HG02759 (cell line): Measurements from ENCODE around the gene ME3.

ENCODE experiments used
- ATAC-seq: cut with Tn5 transposase; IDR thresholded peaks from one replicate; pipeline ENCODE4 v1.9.1; 2021; ENCODE audit warnings: mild to moderate bottlenecking, moderate library complexity; ENCODE audit not compliant: unreplicated experiment

Gene ME3

GRCh38 chr11:86469491-86470388 lies 202.7 kb downstream of the ME3 start:
- no peak for ATAC-seq

GRCh38 chr11:86468169-86468568 lies 204.2 kb downstream of the ME3 start:
- ATAC-seq: no peak

GRCh38 chr11:86464509-86465221 lies 207.8 kb downstream of the ME3 start:
- no peak for ATAC-seq

GRCh38 chr11:86463955-86464354 lies 208.5 kb downstream of the ME3 start:
- no peak for ATAC-seq

GRCh38 chr11:86463120-86463519 lies 209.3 kb downstream of the ME3 start:
- no peak for ATAC-seq

GRCh38 chr11:86461892-86462291 lies 210.5 kb downstream of the ME3 start:
- ATAC-seq: no peak

GRCh38 chr11:86460461-86461385 lies 211.7 kb downstream of the ME3 start:
- ATAC-seq: no peak

GRCh38 chr11:86459682-86460460 lies 212.5 kb downstream of the ME3 start:
- ATAC-seq: no peak

- no peak for ATAC-seq
Measured at GRCh38 chr11:86459002-86459385, 213.4 kb downstream of the ME3 start.

- ATAC-seq: no peak
Measured at GRCh38 chr11:86458294-86459001, 214.0 kb downstream of the ME3 start.

- ATAC-seq: peak; percentile 86
Measured at GRCh38 chr11:86456075-86456939, 216.1 kb downstream of the ME3 start.

- ATAC-seq: no peak
Measured at GRCh38 chr11:86453290-86454030, 219.0 kb downstream of the ME3 start.

- no peak for ATAC-seq
Measured at GRCh38 chr11:86449993-86450629, 222.3 kb downstream of the ME3 start.

GRCh38 chr11:86447763-86448480 lies 224.5 kb downstream of the ME3 start:
- ATAC-seq: no peak

- ATAC-seq: no peak
Measured at GRCh38 chr11:86446924-86447285, 225.5 kb downstream of the ME3 start.

GRCh38 chr11:86446163-86446923 lies 226.1 kb downstream of the ME3 start:
- no peak for ATAC-seq
